Measurements from ENCODE around the gene CYLD.

The CYLD gene

DNA sequence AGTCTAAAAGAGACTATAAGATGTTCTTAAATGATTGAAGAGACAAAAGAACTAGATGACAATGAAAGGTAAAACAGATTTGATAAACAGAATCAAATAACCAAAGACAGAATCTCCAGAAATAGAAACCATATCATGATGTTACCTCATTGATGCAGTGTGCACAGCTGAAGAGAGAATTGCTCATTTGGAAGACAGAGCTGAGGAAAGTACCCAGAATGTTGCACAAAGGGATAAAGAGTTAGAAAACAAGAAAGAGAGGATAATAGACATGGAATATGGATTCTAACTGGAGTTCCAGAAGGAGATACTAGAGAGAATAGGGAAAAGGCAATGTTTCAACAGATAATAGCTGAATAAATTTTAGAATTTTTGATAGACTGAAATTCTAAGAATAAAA lies 47.9 kb downstream of the CYLD start:
- no peak for DNase-seq

DNA sequence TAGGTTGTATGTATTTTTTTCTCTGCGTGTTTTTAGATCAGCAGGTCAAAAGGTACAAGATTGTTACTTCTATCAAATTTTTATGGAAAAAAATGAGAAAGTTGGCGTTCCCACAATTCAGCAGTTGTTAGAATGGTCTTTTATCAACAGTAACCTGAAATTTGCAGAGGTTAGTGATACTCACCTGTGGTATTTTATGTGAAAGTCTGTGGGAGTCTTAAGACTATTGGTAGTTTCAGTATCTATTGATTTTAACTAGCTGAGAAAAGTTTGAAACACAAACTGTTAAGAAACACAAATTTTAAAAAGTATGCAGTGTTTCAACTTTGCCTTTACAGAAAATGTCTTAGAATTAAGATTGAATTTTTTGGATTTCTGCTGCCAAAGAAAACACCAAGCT lies 49.6 kb downstream of the CYLD start:
- DNase-seq = no peak

DNA sequence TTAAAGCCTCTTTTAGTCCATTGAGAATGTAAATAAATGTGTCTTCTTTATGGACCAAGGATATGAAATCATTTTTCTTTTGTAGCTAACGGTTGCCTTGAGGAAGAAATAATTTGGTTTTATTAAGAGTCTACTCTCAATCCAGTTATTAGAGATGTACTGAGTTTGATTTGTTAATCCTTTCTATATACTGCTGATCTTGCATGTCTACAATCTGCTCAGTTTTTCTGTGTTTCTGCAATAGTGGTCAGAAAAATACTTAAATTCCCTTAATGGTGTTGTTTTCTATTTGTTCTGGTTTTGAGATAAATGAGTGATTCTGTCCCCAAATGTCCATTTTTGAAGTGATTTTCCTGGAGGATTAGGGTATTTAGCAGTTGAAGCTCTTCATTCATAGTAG lies 54.9 kb downstream of the CYLD start:
- no peak for DNase-seq

DNA sequence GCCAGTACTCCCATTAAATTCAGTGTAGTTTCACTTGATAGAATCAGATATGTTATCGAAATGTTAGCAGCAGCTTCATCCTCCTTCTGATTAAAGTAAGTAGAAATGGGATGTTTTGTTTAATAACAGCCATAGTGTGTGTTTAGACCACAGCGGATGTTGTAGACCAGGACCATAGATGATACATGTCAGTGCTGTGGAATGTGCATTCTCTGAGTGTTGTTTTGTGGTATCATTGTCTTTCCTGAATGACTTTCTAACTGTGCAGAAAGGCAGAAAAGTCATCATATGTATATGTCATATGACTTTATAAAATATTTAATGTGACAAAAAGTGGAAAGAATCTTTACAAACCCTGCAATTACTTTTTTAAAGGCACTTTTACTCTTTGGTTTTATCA lies 55.6 kb downstream of the CYLD start:
- DNase-seq = no peak

DNA sequence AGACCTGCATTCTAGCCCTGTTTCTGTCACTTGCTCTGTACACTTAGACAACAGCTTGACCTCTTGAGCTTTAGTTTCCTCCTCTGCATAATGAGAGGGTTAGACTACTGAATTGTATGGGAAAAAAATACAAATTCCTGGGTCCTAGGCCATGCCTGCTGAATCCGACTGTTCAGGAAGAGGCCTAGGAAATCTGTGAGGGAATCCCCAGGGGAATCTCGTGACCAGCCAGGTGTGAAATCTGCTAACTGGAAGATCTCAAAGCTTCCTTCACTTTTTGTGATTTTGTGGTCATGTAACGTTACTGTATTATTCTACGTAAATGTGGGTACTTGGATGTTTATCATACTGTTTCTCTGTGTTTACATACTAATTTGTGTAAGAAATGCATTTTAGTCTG lies 58.2 kb downstream of the CYLD start:
- DNase-seq = no peak

DNA sequence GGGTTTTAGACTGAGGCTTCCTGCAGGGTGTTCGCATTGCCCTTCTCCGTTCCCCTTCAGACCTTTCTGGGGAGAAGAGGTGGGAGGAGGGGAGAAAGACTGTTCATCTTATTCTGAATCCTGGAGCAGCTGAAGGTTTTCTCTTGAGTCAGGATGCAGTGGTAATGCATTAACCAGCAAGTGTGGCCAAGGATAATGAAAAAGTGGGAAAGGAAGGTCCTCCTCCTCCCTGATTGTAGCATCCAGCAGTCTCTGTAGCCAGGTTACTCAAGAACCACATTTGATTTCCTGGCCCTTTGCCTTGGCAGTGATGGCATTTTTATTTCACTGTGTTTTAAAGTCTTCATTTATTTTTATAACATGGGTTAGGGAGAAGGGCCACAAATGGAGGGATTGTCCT lies 59.1 kb downstream of the CYLD start:
- DNase-seq = no peak

DNA sequence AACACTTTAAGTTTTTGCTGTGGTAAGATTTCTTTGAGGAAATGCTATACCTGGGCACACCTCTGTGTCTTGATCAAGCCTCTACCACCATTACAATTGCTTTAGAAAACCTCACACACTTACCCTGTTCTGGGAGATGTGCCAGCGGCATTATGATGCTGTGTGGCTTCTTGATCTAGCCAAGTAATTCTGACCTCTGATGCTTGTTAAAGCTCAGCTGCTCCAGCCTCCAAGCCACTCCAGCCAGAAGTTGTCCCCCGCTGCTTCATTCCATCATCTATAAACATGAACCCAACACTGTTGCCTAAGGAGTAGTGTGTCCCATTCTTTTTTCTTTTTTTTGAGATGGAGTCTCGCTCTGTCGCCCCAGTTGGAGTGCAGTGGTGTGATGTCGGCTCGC lies 60.1 kb downstream of the CYLD start:
- no peak for DNase-seq

DNA sequence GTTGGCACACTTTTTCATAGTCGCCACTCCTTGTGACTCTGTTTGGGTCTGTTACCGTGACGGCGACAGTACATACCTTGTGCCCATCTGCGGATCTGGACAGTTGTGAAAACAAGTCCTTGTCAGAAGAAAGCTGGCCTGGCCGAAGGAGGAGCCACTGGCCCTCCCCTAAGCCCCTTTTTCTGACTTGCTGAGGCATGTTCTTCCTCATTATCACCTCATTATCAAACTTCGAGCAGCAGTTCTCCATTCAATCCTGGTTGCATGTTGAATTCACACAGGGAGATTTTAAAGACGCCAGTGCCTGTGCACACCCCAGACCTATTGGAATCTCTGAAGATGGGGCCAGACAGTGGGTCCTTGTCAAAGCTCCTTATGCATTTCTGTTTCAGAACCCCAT lies 61.1 kb downstream of the CYLD start:
- DNase-seq = no peak

DNA sequence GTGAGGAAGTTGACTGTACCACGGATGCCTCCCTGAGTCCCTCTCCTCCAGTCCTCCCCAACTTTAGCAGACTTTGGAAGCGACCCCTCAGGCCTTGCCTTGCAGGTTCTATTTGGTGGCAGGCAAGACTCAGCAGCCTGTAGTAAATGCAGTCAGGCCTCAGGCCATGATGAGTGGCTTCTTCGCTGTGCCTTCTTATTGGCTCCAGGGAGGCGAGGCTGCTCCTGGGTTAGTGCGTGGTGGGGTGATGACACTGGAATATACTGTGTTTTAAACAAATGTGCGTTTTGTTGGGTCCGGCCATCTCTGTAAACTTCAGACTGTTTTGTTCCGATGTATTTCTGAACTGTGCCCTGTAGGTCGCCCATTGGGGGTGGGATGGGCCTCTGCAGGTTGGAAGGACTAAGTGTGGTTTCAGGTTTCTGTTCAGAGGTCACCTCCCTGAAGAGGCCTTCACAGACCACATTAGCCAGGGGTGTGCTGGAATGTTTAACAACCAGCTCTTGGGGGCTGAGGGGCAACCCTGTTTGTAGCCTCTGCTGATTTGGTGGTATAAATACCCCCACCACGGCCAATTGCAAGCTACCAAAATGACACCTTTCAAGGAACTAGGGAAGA lies 62.5 kb downstream of the CYLD start:
- no peak for DNase-seq

DNA sequence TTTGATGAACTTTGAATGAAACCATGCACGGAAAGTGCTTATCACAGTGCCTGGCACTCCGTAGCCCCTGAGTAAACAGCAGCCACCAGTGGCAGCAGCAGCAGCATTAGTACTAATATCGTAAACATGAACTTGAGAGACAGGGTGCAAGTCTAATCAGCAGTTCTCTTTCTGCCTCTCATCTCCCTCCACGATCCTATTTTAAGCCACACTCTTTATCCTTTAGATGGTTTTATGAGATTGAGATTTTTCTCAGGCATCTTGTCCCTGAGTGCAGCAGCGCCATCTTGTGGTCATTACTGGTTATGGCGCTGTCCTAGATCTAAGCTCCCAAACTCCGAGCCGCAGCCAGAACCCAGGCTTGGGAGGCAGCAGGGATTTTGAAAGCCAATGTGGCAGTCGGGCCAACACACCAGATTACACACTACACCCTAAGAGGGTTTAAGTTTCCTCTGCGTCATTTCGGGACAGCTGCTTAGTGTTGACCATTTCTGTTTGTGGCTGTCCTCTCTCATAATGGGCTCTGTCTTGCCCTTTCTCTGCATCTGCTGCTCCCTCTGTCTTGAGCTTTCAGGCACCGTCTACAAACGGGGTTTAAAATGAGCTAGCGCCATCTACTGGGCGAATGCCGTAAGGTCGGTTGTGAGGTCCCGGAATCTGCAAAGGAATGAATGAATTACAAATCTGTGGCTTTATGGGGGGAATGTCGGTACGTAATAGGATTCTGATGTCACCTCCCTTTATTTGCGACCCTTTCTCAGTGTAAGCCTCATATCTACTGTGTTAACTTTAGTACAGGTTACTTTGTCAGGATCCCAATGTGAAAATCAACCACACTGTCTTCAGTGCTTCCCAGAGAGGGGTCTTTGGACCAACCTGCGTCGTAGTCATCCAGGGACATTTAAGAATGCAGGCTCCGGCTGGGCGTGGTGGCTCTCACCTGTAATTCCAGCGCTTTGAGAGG lies 64.5 kb downstream of the CYLD start:
- peak; percentile 84 for DNase-seq

DNA sequence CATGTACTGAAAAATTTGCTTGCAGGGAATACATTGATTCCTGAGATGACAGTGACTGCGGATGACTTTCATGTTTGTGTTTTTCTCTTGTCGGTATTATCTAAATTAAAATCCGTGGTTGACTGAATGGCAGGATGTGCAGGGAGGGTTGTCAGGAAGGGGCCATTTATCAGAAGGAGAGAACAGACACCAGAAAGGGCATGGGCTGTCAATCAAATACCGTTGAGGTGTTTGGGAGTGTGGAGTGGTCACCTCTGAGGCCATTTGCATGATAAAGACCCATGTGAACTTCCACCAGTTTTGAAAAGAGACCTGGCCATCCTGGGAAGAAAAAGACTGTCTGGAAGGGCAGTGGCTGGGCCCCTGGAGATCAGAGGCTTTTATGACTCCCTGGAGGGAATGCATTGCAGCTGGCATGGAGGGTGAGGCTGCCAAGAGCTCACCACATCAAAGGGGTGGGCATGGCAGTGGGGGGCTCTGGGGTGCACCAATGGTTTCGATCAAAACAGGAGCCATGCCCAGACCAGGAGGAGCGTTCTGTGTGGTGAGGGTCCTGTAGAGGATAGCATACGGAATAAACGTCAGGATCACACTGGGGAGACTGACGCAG lies 67.1 kb downstream of the CYLD start:
- DNase-seq = no peak

DNA sequence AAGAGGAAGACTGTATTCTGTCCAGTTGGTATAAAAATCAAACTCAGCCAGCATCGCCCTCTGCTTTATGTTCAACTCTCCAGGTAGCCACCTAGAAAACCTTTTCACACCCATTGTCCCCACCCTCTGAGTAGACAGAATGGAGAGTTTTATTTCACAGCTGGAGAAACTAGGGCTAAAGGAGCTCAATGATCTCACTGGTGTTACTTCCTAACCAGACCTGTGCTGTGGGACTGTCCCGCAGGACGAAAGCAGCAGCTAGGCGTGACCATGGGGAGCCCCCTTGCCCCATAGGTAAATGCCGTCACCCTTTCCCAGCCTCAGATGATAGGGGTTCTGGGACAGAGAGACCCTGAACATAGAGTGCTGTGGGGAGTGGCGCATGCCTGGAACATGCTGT lies 67.7 kb downstream of the CYLD start:
- no peak for DNase-seq

DNA sequence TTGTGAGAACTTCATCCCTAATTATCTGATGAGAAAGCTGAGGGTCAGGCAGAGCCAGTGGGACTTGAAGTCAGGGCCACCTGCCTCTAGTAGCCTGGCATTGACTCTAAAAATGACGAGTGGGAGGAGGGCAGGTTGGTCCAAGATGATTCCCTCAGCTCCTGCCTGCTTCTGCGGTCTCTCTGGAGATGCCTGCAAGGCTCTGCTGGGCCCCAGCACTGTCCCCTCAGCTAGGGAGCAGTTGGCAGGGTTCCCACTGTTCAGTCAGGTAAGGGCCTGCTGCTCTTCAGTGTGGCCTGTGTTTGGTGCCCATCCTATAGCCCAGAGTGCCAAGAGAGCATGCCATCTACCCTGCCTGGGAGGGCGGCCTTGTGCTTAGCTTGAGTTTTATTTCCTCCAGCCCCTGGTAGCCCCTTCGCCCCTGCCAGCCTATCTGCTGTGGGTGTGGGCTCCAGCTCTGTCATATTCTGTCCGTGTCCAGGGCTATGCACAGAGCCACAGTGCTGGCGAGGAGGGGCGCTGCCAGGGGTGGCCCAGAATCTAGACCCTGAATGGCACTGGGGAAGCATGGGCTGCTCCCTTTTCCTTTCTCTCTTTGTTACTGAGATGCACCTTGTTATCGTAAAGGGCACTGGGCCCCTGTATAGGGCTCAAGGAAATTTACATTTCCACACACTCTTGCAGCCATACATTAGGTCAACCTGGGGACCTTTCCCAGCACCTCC lies 68.5 kb downstream of the CYLD start:
- DNase-seq = no peak

DNA sequence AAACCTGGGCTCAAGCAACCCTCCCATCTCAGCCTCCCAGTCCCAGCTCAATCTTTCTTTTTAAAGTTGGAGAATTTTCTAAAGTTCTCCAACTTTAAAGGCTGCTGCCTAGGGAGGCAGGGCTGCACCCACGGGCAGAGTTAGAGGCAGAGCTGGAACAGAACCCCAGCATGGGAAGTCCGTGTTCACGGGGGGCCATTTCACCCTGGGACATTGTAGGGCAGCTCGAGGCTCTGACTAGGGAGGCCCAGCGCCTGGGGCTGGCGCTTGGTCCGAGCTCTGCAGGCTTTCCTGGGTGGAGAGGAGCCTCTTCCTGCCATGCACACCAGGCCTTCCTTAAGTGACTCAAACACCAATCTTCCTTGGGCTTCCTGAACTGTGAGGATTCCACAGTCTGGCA lies 70.2 kb downstream of the CYLD start:
- DNase-seq = no peak

DNA sequence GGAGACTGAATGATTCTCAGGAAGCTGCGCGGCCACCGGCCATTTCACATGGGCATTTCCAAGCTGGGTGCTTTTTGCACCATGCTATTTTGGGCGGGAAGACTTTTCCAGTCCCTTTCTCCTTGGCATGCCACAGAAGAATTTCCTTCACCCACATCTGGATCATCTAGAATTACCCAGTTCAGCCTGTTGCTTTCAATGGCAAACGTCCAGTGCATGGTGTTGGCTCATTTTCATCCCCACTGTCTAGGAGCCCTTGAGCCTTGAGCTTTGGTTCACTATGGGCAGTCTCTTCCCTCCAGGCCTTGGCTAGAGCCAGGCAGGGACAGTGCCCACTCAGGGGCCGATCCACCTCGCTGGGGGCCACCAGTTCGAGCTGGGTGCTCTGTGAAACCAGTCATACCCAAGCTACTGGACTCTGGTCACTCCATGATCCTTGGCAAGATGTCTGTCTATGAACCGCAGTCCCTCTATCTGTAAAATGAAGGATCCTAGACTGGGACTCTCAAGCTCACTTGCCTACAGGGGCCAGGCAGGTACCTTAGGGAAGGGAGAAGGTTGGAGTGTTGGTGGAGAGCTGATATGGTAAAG lies 71.1 kb downstream of the CYLD start:
- DNase-seq = no peak

DNA sequence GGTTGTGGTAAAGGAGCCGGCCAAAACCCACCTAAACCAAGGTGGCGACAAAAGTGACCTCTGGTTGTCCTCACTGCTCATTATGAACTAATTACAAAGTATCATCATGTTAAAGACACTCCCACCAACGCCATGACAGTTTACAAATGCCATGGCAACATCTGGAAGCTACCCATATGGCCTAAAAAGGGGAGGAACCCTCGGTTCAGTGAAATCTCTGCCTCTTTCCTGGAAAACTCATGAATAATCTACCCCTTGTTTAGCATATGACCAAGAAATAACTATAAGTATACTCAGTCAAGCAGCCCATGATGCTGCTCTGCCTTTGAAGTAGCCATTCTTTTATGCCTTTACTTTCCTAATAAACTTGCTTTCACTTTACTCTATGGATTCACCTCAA lies 72.2 kb downstream of the CYLD start:
- no peak for DNase-seq

DNA sequence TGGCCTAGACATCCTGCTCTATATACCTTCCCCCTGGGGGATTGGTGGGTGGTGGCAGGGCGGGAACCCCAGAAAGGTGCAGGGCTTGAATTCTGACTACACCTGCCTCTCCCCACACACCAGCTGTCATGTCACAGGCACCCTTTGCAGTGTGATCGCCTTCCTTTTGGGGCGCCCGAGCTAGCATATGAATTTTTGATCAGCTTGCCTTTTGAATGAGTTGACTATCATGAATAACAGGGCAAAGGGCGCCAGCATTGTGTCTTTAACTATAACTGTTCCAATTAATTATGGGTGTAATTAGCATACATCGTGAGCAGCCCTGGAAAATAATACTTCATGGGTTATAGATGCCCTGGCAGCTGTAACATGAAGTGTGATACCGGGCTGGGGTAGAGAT lies 72.7 kb downstream of the CYLD start:
- DNase-seq = no peak

DNA sequence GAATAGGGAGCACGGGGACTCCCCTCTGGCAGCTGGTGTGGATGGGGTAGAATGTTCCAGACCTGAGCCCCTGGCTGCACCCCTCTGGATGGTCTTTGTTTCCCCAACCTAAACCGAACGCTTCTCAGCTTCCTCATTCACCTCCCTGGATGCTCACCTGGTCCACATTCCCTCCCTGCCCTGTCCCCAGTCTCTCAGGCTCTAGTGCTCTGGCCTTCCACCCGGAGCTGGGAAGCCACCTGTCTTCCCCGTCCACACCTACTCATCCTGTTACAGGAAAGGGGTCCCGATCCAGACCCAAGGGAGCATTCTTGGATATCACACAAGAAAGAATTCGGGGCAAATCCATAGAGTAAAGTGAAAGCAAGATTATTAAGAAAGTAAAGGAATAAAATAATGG lies 73.5 kb downstream of the CYLD start:
- DNase-seq = no peak

DNA sequence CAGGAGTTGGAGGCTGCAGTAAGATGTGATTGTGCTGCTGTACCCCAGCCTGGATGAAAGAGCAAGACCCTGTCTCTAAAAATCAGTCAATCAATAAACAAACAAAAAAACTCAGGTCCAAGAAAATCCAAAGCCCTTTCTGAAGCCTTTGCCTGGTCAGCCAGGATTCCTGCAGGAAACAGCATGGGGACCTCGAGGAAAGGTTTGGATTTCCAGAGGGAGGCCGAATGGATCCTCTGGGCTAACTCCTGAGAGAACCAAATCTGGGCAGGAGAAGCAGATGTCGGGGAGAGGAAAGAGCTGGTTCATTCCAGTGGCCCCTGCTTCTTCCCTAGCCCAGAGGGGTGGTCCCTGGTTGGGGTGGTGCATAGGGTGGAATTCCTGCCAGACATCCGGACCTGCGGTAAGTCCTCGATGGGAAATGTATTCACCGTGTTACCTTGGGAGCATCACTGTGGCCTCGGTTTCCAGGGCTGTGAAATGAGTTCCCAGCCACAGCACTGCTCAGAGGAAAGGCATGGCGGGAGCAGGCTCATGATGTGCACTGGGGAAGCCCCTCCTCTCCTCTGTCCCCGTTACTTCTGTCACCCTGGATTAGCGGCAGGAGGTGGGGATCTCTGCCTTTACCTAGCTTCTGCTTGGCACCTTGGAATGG lies 75.1 kb downstream of the CYLD start:
- DNase-seq = no peak

DNA sequence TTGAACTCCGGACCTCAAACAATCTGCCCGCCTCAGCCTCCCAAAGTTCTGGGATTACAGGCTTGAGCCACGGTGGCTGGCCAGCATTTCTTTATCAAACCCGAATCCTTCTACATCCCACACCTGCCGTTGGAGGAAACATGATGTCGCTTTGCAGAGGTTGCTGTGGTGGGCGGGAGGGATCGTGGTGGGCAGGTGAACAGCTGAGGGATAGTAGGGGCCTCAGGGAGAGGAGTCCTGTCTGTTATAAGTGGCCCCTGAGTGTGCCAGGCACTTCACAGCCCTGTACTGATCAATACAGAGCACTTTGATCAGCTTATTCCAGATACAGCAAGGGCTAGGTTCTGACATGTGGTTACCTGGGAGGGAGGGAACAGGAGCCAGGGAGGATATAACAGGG lies 76.5 kb downstream of the CYLD start:
- no peak for DNase-seq

DNA sequence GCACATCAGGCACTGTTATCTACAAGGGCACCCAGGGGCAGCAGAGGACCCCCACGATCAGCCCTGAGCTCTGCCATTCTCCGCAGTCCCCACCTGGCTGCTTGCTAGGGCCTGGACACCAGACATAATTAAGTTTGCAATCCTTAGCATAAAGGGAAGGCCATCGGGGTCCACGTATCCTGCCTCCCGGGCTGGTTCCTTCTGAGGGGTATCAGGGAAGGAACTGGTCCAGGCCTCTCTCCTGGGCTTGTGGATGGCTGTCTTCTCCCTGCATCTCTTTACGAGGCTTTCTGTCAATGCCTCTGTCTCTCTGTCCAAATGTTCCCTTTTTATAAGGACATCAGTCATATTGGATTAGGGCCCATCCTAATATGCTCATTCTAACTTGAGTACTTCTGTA lies 77.8 kb downstream of the CYLD start:
- no peak for DNase-seq

DNA sequence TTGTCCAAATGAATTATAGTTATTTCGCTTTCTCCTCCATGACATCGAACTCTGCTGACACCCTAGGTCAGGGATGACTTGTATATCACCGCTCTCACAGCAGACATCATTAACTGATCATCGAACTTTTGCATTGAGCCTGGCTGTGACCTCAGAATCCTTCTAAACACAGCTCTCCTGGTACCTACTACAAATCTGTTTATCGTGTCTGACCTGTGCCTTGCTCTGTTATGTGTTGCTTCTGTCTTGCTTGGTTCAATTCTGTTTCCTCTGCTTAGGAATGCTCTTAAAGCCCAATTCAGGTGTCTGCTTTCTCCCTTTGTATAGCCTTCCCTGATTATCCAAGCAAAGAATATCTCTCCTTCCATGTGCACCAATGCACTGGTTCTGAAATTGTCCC lies 78.3 kb downstream of the CYLD start:
- no peak for DNase-seq

DNA sequence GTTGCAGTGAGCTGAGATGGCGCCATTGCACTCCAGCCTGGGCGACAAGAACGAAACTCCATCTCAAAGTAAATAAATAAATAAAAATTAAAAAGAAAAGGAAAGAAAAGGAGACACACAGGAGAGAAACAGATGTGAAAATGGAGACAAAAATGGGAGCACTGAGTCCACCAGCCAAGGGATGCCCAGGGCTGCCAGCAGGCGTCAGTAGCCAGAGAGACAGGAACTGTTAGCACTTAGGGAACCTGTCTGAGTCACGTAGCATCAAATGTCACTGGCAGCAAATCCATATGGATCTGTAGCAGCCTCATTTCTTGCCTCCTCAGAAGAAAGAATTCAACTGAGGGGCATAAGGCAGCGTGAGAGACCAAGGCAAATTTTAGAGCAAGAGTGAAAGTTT lies 79.7 kb downstream of the CYLD start:
- no peak for DNase-seq

Data from stimulated activated CD4-positive, alpha-beta T cell treated with anti-CD3 and anti-CD28 coated beads, Interleukin-1b, Interleukin-23, amount 100 ng/mL, for 48 hours (primary cell).